Vagina (tissue), 2 donors: ENCODE data around the gene ENTHD1.

Source experiments
- CTCF ChIP-seq, 3 experiments: fragments of 450-650 bp in 2 of 3; fragments of 200-600 bp in 1 of 3; sonication (generic) in 1 of 3; IDR thresholded peaks; one replicate each; pipeline ENCODE4 v1.5.1; 2017 to 2019; ENCODE audit warnings: antibody characterized with exemption in 3 of 3, mild to moderate bottlenecking in 2 of 3, moderate library complexity in 2 of 3
- POLR2A ChIP-seq, 2 donors: fragments of 450-650 bp; IDR thresholded peaks; one replicate each; pipeline ENCODE4 v1.6.1; 2017; ENCODE audit warnings: antibody characterized with exemption in 2 of 2, mild to moderate bottlenecking in 2 of 2, moderate library complexity in 2 of 2
- POLR2AphosphoS5 ChIP-seq, 2 donors: sonication (generic); formaldehyde crosslinking; IDR thresholded peaks; one replicate each; pipeline ENCODE4 v1.9.0; 2017; ENCODE audit warnings: antibody characterized with exemption in 2 of 2, mild to moderate bottlenecking in 2 of 2, low read depth in 1 of 2; ENCODE audit not compliant: insufficient read depth in 1 of 2

GRCh38 chr22:39880722-39881121 lies 12.8 kb downstream of the ENTHD1 start:
- no peak for TF ChIP-seq CTCF (IDR thresholded peaks at IDR 0.05)
- no peak for TF ChIP-seq POLR2A (IDR thresholded peaks at IDR 0.05)
- TF ChIP-seq POLR2AphosphoS5 (IDR thresholded peaks at IDR 0.05; ENCODE audit: insufficient read depth in 1 of 2, low read depth in 1 of 2): no peak
